Retina (tissue), 1 donor: ENCODE data around the gene HEPHL1.
"Not testable (repeated sequence)": the region's sequence is repeated elsewhere in the genome, so short reads cannot be mapped to it uniquely, and the experiment has no call there.

Experiments used
- DNase-seq: peaks from one replicate; pipeline ENCODE4 v3.0.0-alpha.2; 2016

The HEPHL1 gene

GRCh38 chr11:94154095-94154856 is 133.1 kb downstream of the HEPHL1 start:
- no peak for DNase-seq

- not testable (repeated sequence) for DNase-seq
Measured at GRCh38 chr11:94157339-94157738, 136.2 kb downstream of the HEPHL1 start.
